HepG2 (cell line): ENCODE results near the gene OSGEPL1. TPM values are rescaled to one million over a fixed set of nuclear protein-coding genes. Genes with fewer than 3 reads are reported as not detected.

Source experiments
- ASH2L ChIP-seq: fragments of 300-600, 200-600 bp; sonication (generic); IDR thresholded peaks from 2 replicates; pipeline ENCODE4 v1.7.0; 2017; ENCODE audit warnings: low read depth, mild to moderate bottlenecking, moderate library complexity, mixed read lengths, low read length; ENCODE audit not compliant: insufficient read length
- CBFB ChIP-seq: sonication (generic); formaldehyde crosslinking; IDR thresholded peaks from 2 replicates; pipeline ENCODE4 v1.4.0; 2020; ENCODE audit warnings: missing genetic modification reagents
- JUND ChIP-seq: sonication (generic); formaldehyde crosslinking; IDR thresholded peaks from 2 replicates; pipeline ENCODE4 v1.8.0; 2022; ENCODE audit warnings: mild to moderate bottlenecking, missing genetic modification reagents
- KLF13 ChIP-seq: sonication (generic); formaldehyde crosslinking; IDR thresholded peaks from 2 replicates; pipeline ENCODE4 v1.4.0; 2020; ENCODE audit warnings: mild to moderate bottlenecking, missing genetic modification reagents
- MED8 ChIP-seq: sonication (generic); formaldehyde crosslinking; IDR thresholded peaks from 2 replicates; pipeline ENCODE4 v1.8.1; 2023; ENCODE audit warnings: mild to moderate bottlenecking, missing genetic modification reagents; ENCODE audit not compliant: insufficient replicate concordance
- PTBP1 ChIP-seq: fragments of 200-400 bp; formaldehyde crosslinking; IDR thresholded peaks from 2 replicates; pipeline ENCODE4 v1.6.1; 2018; ENCODE audit warnings: low read length, low read depth; ENCODE audit not compliant: poor library complexity, severe bottlenecking
- REL ChIP-seq: sonication (generic); formaldehyde crosslinking; conservative IDR thresholded peaks from 2 replicates; pipeline ENCODE4 v1.8.0; 2022; ENCODE audit warnings: mild to moderate bottlenecking, missing genetic modification reagents, moderate library complexity
- TAF1 ChIP-seq: sonication (generic); formaldehyde crosslinking; IDR thresholded peaks from 2 replicates; pipeline ENCODE4 v1.4.0; 2020; ENCODE audit warnings: missing genetic modification reagents
- ZNF20 ChIP-seq: sonication (generic); formaldehyde crosslinking; IDR thresholded peaks from 2 replicates; pipeline ENCODE4 v1.4.0; 2020; ENCODE audit warnings: mild to moderate bottlenecking, moderate library complexity, missing genetic modification reagents
- ZNF350 ChIP-seq: sonication (generic); formaldehyde crosslinking; IDR thresholded peaks from 2 replicates; pipeline ENCODE4 v1.4.0; 2020; ENCODE audit warnings: mild to moderate bottlenecking, low read depth, missing genetic modification reagents, borderline replicate concordance
- ZNF407 ChIP-seq: sonication (generic); formaldehyde crosslinking; IDR thresholded peaks from one replicate; pipeline ENCODE4 v1.5.1; 2020; ENCODE audit warnings: mild to moderate bottlenecking, missing genetic modification reagents; ENCODE audit errors: not compliant biosample characterization
- ZNF746 ChIP-seq: sonication (generic); formaldehyde crosslinking; IDR thresholded peaks from 2 replicates; pipeline ENCODE4 v1.8.0; 2022; ENCODE audit warnings: mild to moderate bottlenecking, missing genetic modification reagents
- polyA plus RNA-seq, 8 experiments: library from polyadenylated mRNA; depleted of rRNA in 3 of 8; stranded (reverse) in 7 of 8; unstranded in 1 of 8; fragments of >200 nt; fragmentation: Illumina TruSeq in 4 of 8; extraction: Trizol in 4 of 8; gene quantifications; 2 replicates each; pipeline versions ENCODE4 v1.2.1 to v1.2.3, GENCODE V29; 2011 to 2016; ENCODE audit warnings: low read depth in 4 of 8, missing spikeins in 1 of 8, mixed read lengths in 1 of 8; ENCODE audit not compliant: insufficient read depth in 1 of 8
- total RNA-seq, 5 experiments: library from RNA; depleted of rRNA; stranded (reverse); fragments of >200 nt; fragmentation: Illumina TruSeq; extraction: Trizol; gene quantifications; 2 replicates each; pipeline ENCODE4 v1.2.3, GENCODE V29; 2016; ENCODE audit warnings: low read depth in 1 of 5
- TF ChIP-seq, protein P1 (sequence below): sonication (generic); formaldehyde crosslinking; IDR thresholded peaks from 2 replicates; pipeline ENCODE4 v1.9.0; 2021; ENCODE audit warnings: mild to moderate bottlenecking, missing genetic modification reagents

Gene OSGEPL1
- total and polyA plus RNA-seq, 2 of the 13 experiments (the other 11 are each of a cell fraction or from before 2014, with no cell fraction given), result 10.2 to 10.8 TPM

GRCh38 chr2:189783927-189784867, 21.6 kb upstream of the OSGEPL1 start, which contains the start of the genes ORMDL1 and PMS1 (continued):
- peak; percentile 96; the same call in 1 of the 2 replicates for TF ChIP-seq ZNF350
- no peak for TF ChIP-seq JUND
- TF ChIP-seq MED8 (CRISPR knock-in tag), result peak; percentile 97
- peak; percentile 98 for TF ChIP-seq ZNF407 (CRISPR knock-in tag)
- TF ChIP-seq, protein P1, sequence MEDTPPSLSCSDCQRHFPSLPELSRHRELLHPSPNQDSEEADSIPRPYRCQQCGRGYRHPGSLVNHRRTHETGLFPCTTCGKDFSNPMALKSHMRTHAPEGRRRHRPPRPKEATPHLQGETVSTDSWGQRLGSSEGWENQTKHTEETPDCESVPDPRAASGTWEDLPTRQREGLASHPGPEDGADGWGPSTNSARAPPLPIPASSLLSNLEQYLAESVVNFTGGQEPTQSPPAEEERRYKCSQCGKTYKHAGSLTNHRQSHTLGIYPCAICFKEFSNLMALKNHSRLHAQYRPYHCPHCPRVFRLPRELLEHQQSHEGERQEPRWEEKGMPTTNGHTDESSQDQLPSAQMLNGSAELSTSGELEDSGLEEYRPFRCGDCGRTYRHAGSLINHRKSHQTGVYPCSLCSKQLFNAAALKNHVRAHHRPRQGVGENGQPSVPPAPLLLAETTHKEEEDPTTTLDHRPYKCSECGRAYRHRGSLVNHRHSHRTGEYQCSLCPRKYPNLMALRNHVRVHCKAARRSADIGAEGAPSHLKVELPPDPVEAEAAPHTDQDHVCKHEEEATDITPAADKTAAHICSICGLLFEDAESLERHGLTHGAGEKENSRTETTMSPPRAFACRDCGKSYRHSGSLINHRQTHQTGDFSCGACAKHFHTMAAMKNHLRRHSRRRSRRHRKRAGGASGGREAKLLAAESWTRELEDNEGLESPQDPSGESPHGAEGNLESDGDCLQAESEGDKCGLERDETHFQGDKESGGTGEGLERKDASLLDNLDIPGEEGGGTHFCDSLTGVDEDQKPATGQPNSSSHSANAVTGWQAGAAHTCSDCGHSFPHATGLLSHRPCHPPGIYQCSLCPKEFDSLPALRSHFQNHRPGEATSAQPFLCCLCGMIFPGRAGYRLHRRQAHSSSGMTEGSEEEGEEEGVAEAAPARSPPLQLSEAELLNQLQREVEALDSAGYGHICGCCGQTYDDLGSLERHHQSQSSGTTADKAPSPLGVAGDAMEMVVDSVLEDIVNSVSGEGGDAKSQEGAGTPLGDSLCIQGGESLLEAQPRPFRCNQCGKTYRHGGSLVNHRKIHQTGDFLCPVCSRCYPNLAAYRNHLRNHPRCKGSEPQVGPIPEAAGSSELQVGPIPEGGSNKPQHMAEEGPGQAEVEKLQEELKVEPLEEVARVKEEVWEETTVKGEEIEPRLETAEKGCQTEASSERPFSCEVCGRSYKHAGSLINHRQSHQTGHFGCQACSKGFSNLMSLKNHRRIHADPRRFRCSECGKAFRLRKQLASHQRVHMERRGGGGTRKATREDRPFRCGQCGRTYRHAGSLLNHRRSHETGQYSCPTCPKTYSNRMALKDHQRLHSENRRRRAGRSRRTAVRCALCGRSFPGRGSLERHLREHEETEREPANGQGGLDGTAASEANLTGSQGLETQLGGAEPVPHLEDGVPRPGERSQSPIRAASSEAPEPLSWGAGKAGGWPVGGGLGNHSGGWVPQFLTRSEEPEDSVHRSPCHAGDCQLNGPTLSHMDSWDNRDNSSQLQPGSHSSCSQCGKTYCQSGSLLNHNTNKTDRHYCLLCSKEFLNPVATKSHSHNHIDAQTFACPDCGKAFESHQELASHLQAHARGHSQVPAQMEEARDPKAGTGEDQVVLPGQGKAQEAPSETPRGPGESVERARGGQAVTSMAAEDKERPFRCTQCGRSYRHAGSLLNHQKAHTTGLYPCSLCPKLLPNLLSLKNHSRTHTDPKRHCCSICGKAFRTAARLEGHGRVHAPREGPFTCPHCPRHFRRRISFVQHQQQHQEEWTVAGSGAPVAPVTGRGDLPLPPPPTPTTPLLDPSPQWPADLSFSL (CRISPR knock-in tag), result peak; percentile 66; the same call in 1 of the 2 replicates
- TF ChIP-seq REL (CRISPR knock-in tag), result peak; percentile 97
- TF ChIP-seq PTBP1, result peak; percentile 90
- peak; percentile 89 for TF ChIP-seq CBFB
- peak; percentile 100 for TF ChIP-seq ASH2L
- 0 out of 2 replicates have a peak, but pooled peaks have one; percentile 57 for TF ChIP-seq ZNF20
- peak; percentile 18; the same call in 1 of the 2 replicates for TF ChIP-seq KLF13 (CRISPR knock-in tag)
- TF ChIP-seq TAF1 (CRISPR knock-in tag), result peak; percentile 98
- peak; percentile 71 for TF ChIP-seq ZNF746
